IMR-90 (cell line): ENCODE data around the gene RELN. TPM values are rescaled to one million over a fixed set of nuclear protein-coding genes. Genes with fewer than 3 reads are reported as not detected.

Source experiments
- ATAC-seq: fragments of 200-7000 bp; cut with Tn5 transposase; 2 replicates; pipeline ENCODE4 v1.9.1; 2020; ENCODE audit warnings: low read depth, mild to moderate bottlenecking, moderate library complexity
- BruUV-seq: library from RNA; stranded (reverse); fragments of 400-500 nt; replicated peaks from 2 replicates; lab custom pipeline; 2021; lab: Mats Ljungman, UMichigan
- CTCF ChIA-PET: fragments of 300-600 bp; formaldehyde crosslinking; extraction: SDS; loops from one replicate; lab custom pipeline; 2021; ENCODE audit warnings: antibody characterized with exemption; lab: Yijun Ruan, JAX
- POLR2A ChIA-PET: fragments of 300-600 bp; sonication (Branson Sonifier 250); formaldehyde crosslinking; loops from one replicate; lab custom pipeline; 2022; ENCODE audit warnings: antibody characterized with exemption; ENCODE audit not compliant: unreplicated experiment; lab: Charles Lee
- DNase-seq: peaks from one replicate; pipeline ENCODE4 v3.0.0; 2013
- H2AFZ ChIP-seq: replicated peaks from 2 replicates; pipeline ENCODE3; 2013; ENCODE audit warnings: low read length, mild to moderate bottlenecking; ENCODE audit not compliant: poor library complexity
- H2AK5ac ChIP-seq: 2 replicates; pipeline ENCODE4 v1.6.1; 2013; ENCODE audit warnings: low read depth, low read length, inconsistent platforms
- H2AK9ac ChIP-seq: replicated peaks from 2 replicates; pipeline ENCODE3; 2013; ENCODE audit warnings: mild to moderate bottlenecking, low read depth, low read length, moderate library complexity; ENCODE audit not compliant: poor library complexity
- H2BK120ac ChIP-seq: 2 replicates; pipeline ENCODE4 v1.6.1; 2013; ENCODE audit warnings: low read depth, low read length, inconsistent platforms
- H2BK15ac ChIP-seq: 3 replicates; pipeline ENCODE4 v1.6.1; 2013; ENCODE audit warnings: low read depth, low read length, inconsistent platforms
- H2BK20ac ChIP-seq: 2 replicates; pipeline ENCODE4 v1.6.1; 2013; ENCODE audit warnings: low read depth, mild to moderate bottlenecking, inconsistent platforms, low read length, moderate library complexity
- H2BK5ac ChIP-seq: 2 replicates; pipeline ENCODE4 v1.6.1; 2013; ENCODE audit warnings: mild to moderate bottlenecking, low read depth, low read length, inconsistent platforms; ENCODE audit not compliant: poor library complexity, severe bottlenecking
- H3K14ac ChIP-seq: replicated peaks from 2 replicates; pipeline ENCODE4 v1.6.1; 2013; ENCODE audit warnings: low read depth, low read length, inconsistent platforms
- H3K18ac ChIP-seq: 2 replicates; pipeline ENCODE4 v1.6.1; 2013; ENCODE audit warnings: low read depth, low read length, control low read depth
- H3K23ac ChIP-seq: 2 replicates; pipeline ENCODE4 v1.6.1; 2013; ENCODE audit warnings: low read depth, low read length, inconsistent platforms
- H3K27ac ChIP-seq: 2 replicates; pipeline ENCODE4 v1.5.1; 2013; ENCODE audit warnings: mild to moderate bottlenecking, control low read depth, low read length; ENCODE audit not compliant: insufficient read depth
- H3K27me3 ChIP-seq: 2 replicates; pipeline ENCODE4 v1.6.1; 2013; ENCODE audit warnings: low read length; ENCODE audit not compliant: control insufficient read depth, insufficient read depth
- H3K36me3 ChIP-seq: 2 replicates; pipeline ENCODE4 v1.6.1; 2013; ENCODE audit warnings: low read length, mixed read lengths; ENCODE audit not compliant: control insufficient read depth, insufficient read depth
- H3K4ac ChIP-seq: 2 replicates; pipeline ENCODE4 v1.6.1; 2013; ENCODE audit warnings: low read depth, low read length, inconsistent platforms
- H3K4me1 ChIP-seq: 2 replicates; pipeline ENCODE4 v1.6.1; 2013; ENCODE audit warnings: low read length, mixed read lengths; ENCODE audit not compliant: control insufficient read depth, insufficient read depth
- H3K4me2 ChIP-seq: 2 replicates; pipeline ENCODE4 v1.6.1; 2013; ENCODE audit warnings: low read depth, mild to moderate bottlenecking, control low read depth, low read length, moderate library complexity
- H3K4me3 ChIP-seq: 2 replicates; pipeline ENCODE4 v1.5.1; 2013; ENCODE audit warnings: low read depth, mild to moderate bottlenecking, control low read depth, low read length, moderate library complexity; ENCODE audit not compliant: insufficient read depth
- H3K56ac ChIP-seq: 2 replicates; pipeline ENCODE4 v1.6.1; 2013; ENCODE audit warnings: low read length, inconsistent platforms; ENCODE audit not compliant: insufficient read depth; ENCODE audit errors: extremely low read depth
- H3K79me1 ChIP-seq, 2 experiments: 2 replicates each; pipeline ENCODE4 v1.6.1; 2013; ENCODE audit warnings: low read length in 2 of 2, inconsistent platforms in 1 of 2, low read depth in 1 of 2
- H3K9ac ChIP-seq: 2 replicates; pipeline ENCODE4 v1.6.1; 2013; ENCODE audit warnings: low read depth, low read length, control low read depth
- H3K9me1 ChIP-seq: 2 replicates; pipeline ENCODE4 v1.6.1; 2013; ENCODE audit warnings: low read length, inconsistent platforms; ENCODE audit not compliant: insufficient read depth
- H3K9me3 ChIP-seq: 2 replicates; pipeline ENCODE4 v1.6.1; 2013; ENCODE audit warnings: low read length; ENCODE audit not compliant: control insufficient read depth, insufficient read depth
- H4K20me1 ChIP-seq: 2 replicates; pipeline ENCODE4 v1.6.1; 2013; ENCODE audit warnings: low read length, inconsistent platforms; ENCODE audit not compliant: insufficient read depth
- H4K5ac ChIP-seq: 2 replicates; pipeline ENCODE4 v1.6.1; 2013; ENCODE audit warnings: mild to moderate bottlenecking, low read depth, low read length, control low read depth
- H4K8ac ChIP-seq, 2 experiments: 2 replicates each; pipeline ENCODE4 v1.6.1; 2013; ENCODE audit warnings: low read depth in 2 of 2, low read length in 2 of 2, control low read depth in 1 of 2, inconsistent platforms in 1 of 2
- H4K91ac ChIP-seq: 2 replicates; pipeline ENCODE4 v1.6.1; 2013; ENCODE audit warnings: low read depth, low read length, inconsistent platforms; ENCODE audit not compliant: insufficient read depth
- BHLHE40 ChIP-seq: fragments of 150-350 bp; IDR thresholded peaks from 2 replicates; pipeline ENCODE4 v1.6.1; 2016; ENCODE audit warnings: mild to moderate bottlenecking, low read depth, low read length
- CEBPB ChIP-seq: IDR thresholded peaks from 2 replicates; pipeline ENCODE4 v1.6.1; 2012; ENCODE audit warnings: low read depth, low read length, improper control_type of control experiment
- CHD1 ChIP-seq: IDR thresholded peaks from 2 replicates; pipeline ENCODE4 v1.6.1; 2012; ENCODE audit warnings: low read depth, low read length, improper control_type of control experiment
- CTCF ChIP-seq: conservative IDR thresholded peaks from 2 replicates; pipeline ENCODE4 v1.5.1; 2012; ENCODE audit warnings: mild to moderate bottlenecking, low read depth, low read length, improper control_type of control experiment
- ELK1 ChIP-seq: fragments of 150-350 bp; IDR thresholded peaks from 2 replicates; pipeline ENCODE4 v1.6.1; 2016; ENCODE audit warnings: low read depth, mild to moderate bottlenecking, low read length, moderate library complexity, borderline replicate concordance
- FOS ChIP-seq: fragments of 150-350 bp; IDR thresholded peaks from 2 replicates; pipeline ENCODE4 v1.6.1; 2016; ENCODE audit warnings: low read depth, low read length
- MAFK ChIP-seq: IDR thresholded peaks from 2 replicates; pipeline ENCODE4 v1.6.1; 2012; ENCODE audit warnings: low read depth, low read length, improper control_type of control experiment
- MAZ ChIP-seq: IDR thresholded peaks from 2 replicates; pipeline ENCODE4 v1.6.1; 2012; ENCODE audit warnings: low read depth, mild to moderate bottlenecking, low read length, improper control_type of control experiment, moderate library complexity, borderline replicate concordance
- MXI1 ChIP-seq: IDR thresholded peaks from 2 replicates; pipeline ENCODE4 v1.6.1; 2012; ENCODE audit warnings: low read depth, mild to moderate bottlenecking, low read length, moderate library complexity, borderline replicate concordance
- NFE2L2 ChIP-seq: fragments of 150-350 bp; IDR thresholded peaks from 2 replicates; pipeline ENCODE4 v1.6.1; 2016; ENCODE audit warnings: low read depth, mild to moderate bottlenecking, low read length
- POLR2A ChIP-seq: IDR thresholded peaks from 2 replicates; pipeline ENCODE4 v1.6.1; 2012; ENCODE audit warnings: mild to moderate bottlenecking, low read depth, low read length
- RAD21 ChIP-seq: IDR thresholded peaks from 2 replicates; pipeline ENCODE4 v1.6.1; 2012; ENCODE audit warnings: low read length, improper control_type of control experiment
- RCOR1 ChIP-seq: IDR thresholded peaks from 2 replicates; pipeline ENCODE4 v1.6.1; 2012; ENCODE audit warnings: mild to moderate bottlenecking, low read length, improper control_type of control experiment; ENCODE audit not compliant: insufficient replicate concordance
- RFX5 ChIP-seq: IDR thresholded peaks from 2 replicates; pipeline ENCODE4 v1.8.0; 2012; ENCODE audit warnings: low read depth, mild to moderate bottlenecking, low read length, moderate library complexity
- SMC3 ChIP-seq: fragments of 150-350 bp; IDR thresholded peaks from 2 replicates; pipeline ENCODE4 v1.6.1; 2016; ENCODE audit warnings: low read depth, mild to moderate bottlenecking, antibody characterized with exemption, low read length, moderate library complexity
- USF2 ChIP-seq: fragments of 150-350 bp; IDR thresholded peaks from 2 replicates; pipeline ENCODE4 v1.6.1; 2017; ENCODE audit warnings: mild to moderate bottlenecking, antibody characterized with exemption, low read length, low read depth
- WGBS, 2 experiments: methylation state at CpG; one replicate each; pipeline versions ENCODE4 v1.1.5 to v1.1.7; 2013; ENCODE audit warnings: missing lambda C conversion rate in 2 of 2; ENCODE audit not compliant: insufficient read length in 1 of 2; ENCODE audit errors: extremely low coverage in 2 of 2; 5-methylcytosine and 5-hydroxymethylcytosine counted together
- dilution Hi-C: fragments of 300-500 bp; cut with HindIII; formaldehyde crosslinking; loops from one replicate; pipeline ENCODE4 v1.14.3; 2018; ENCODE audit warnings: low sequenced_read_pairs; ENCODE audit not compliant: unreplicated experiment
- in situ Hi-C: fragments of 300-500 bp; cut with MboI; formaldehyde crosslinking; loops from 3 replicates; pipeline ENCODE4 v1.14.3; 2019; ENCODE audit warnings: low sequenced_read_pairs, inconsistent platforms, mixed read lengths
- intact Hi-C: fragments of 100-400 bp; cut with micrococcal nuclease; formaldehyde crosslinking; loops from 2 replicates; pipeline ENCODE4 v1.10.0; 2022
- polyA plus RNA-seq, 3 experiments: library from polyadenylated mRNA; depleted of rRNA; stranded (reverse); fragments of >200 nt; gene quantifications; 2 replicates each; pipeline ENCODE4 v1.2.3, GENCODE V29; 2012; ENCODE audit warnings: low replicate concordance in 1 of 3
- total RNA-seq: library from RNA; depleted of rRNA; stranded (reverse); fragments of >200 nt; gene quantifications from 2 replicates; pipeline ENCODE4 v1.2.3, GENCODE V29; 2012

The RELN gene
- total and polyA plus RNA-seq, 2 of the 4 experiments (the other 2 are of a cell fraction): 14.7 to 23.7 TPM

- Histone ChIP-seq H3K27me3 (no peaks in the 10 kb centered on the region), H4K5ac (no peak overlapping the region), H3K4me3 (no peak overlapping the region), H3K79me1 (no peaks in the 10 kb centered on the region), H4K20me1 (no peaks in the 10 kb centered on the region), H3K27ac (no peak overlapping the region), H3K4me2 (no peak overlapping the region), H3K4ac (no peak overlapping the region), H3K36me3 (no peaks in the 10 kb centered on the region), H3K18ac (no peak overlapping the region), H2BK120ac (no peak overlapping the region), H2AK9ac (no peak overlapping the region), H3K23ac (no peak overlapping the region), H2AFZ (no peak overlapping the region), H3K14ac (no peak overlapping the region), H3K4me1 (no peaks in the 10 kb centered on the region), H3K9ac (no peak overlapping the region), H4K8ac (no peak overlapping the region), H2BK20ac (no peak overlapping the region), H3K9me3 (no peaks in the 10 kb centered on the region), H2AK5ac (no peak overlapping the region), H4K91ac (no peak overlapping the region), H2BK5ac (no peak overlapping the region), H2BK15ac (no peak overlapping the region), H3K9me1 (no peaks in the 10 kb centered on the region), H3K56ac (no peak overlapping the region)
- ChIA-PET POLR2A (no interaction called here), CTCF (interaction anchor here (1.0 kb wide), 1 partner anchor 30 kb away, joined by 3 read pairs; no protein-coding TSS in a partner anchor)
- no peak for DNase-seq
- no peak for ATAC-seq
- intact Hi-C loops (no loop called here), in situ Hi-C loops (no loop called here), dilution Hi-C loops (no loop called here)
- WGBS, 2 experiments: 17% methylated on average over 1 of the region's 2 CpGs; no CpG with 5 or more reads in 1 of the 2 experiments
- BruUV-seq: no TSS peak
- TF ChIP-seq FOS (no peak), MXI1 (no peak), SMC3 (no peak), RAD21 (no peak), POLR2A (no peak), CTCF (no peak), MAFK (no peak), RCOR1 (no peak), RFX5 (no peak), BHLHE40 (no peak), CHD1 (no peak), MAZ (no peak), NFE2L2 (no peak), CEBPB (no peak), USF2 (no peak), ELK1 (no peak)
Measured at GRCh38 chr7:103932389-103932788, 57.1 kb downstream of the RELN start.
